Type B pancreatic cell (in vitro differentiated cells): ENCODE measurements around the gene COL19A1. TPM values are rescaled to one million over a fixed set of nuclear protein-coding genes. Genes with fewer than 3 reads are reported as not detected.

Source experiments
- DNase-seq: peaks from one replicate; pipeline ENCODE4 v3.0.0; 2021; ENCODE audit warnings: mixed read lengths; ENCODE audit not compliant: unreplicated experiment; ENCODE audit errors: extremely low spot score
- H3K27ac Mint-ChIP-seq: 2 replicates; pipeline ENCODE4 v1.8.0; 2021; ENCODE audit warnings: mild to moderate bottlenecking, mixed read lengths
- H3K27me3 Mint-ChIP-seq: 2 replicates; pipeline ENCODE4 v1.8.0; 2021; ENCODE audit warnings: mixed read lengths
- H3K36me3 Mint-ChIP-seq: 2 replicates; pipeline ENCODE4 v1.8.0; 2021; ENCODE audit warnings: mixed read lengths
- H3K4me1 Mint-ChIP-seq: one replicate; pipeline ENCODE4 v1.8.0; 2021; ENCODE audit warnings: mixed read lengths; ENCODE audit not compliant: unreplicated experiment
- H3K4me3 Mint-ChIP-seq: 2 replicates; pipeline ENCODE4 v1.8.0; 2021; ENCODE audit warnings: mild to moderate bottlenecking, mixed read lengths
- H3K9me3 Mint-ChIP-seq: 2 replicates; pipeline ENCODE4 v1.8.0; 2021; ENCODE audit warnings: mixed read lengths
- CTCF ChIP-seq: fragments of 200-600 bp; sonication (generic); conservative IDR thresholded peaks from 2 replicates; pipeline ENCODE4 v1.5.0; 2021; ENCODE audit warnings: antibody characterized with exemption, mild to moderate bottlenecking
- total RNA-seq: library from RNA; stranded (reverse); gene quantifications from 2 replicates; pipeline ENCODE4 v1.2.1, GENCODE V29; 2021; ENCODE audit warnings: low replicate concordance

COL19A1 gene
- total RNA-seq, 1 donor from 2014 or later: 1.6 TPM

- H3K27ac Mint-ChIP-seq: no peak overlapping the region
- no peaks in the 10 kb centered on the region for H3K36me3 Mint-ChIP-seq
- peaks cover 7% of the 10 kb centered on the region for H3K4me1 Mint-ChIP-seq
- no peaks in the 10 kb centered on the region for H3K9me3 Mint-ChIP-seq
- H3K4me3 Mint-ChIP-seq: no peak overlapping the region
- DNase-seq: no peak
- no peaks in the 10 kb centered on the region for H3K27me3 Mint-ChIP-seq
- no peak for TF ChIP-seq CTCF
Observed at GRCh38 chr6:70253923-70254322, 387.6 kb downstream of the COL19A1 start.

GRCh38 chr6:70254784-70255183 is 388.4 kb downstream of the COL19A1 start:
- TF ChIP-seq CTCF: no peak
- no peak for DNase-seq
- no peak overlapping the region for H3K27ac Mint-ChIP-seq
- H3K36me3 Mint-ChIP-seq: no peaks in the 10 kb centered on the region
- H3K9me3 Mint-ChIP-seq: no peaks in the 10 kb centered on the region
- no peak overlapping the region for H3K4me3 Mint-ChIP-seq
- peaks cover 7% of the 10 kb centered on the region for H3K4me1 Mint-ChIP-seq
- H3K27me3 Mint-ChIP-seq: no peaks in the 10 kb centered on the region

GRCh38 chr6:70257768-70258273 is 391.5 kb downstream of the COL19A1 start:
- H3K27ac Mint-ChIP-seq: no peak overlapping the region
- no peak for TF ChIP-seq CTCF
- peaks cover 11% of the 10 kb centered on the region for H3K4me1 Mint-ChIP-seq
- no peak for DNase-seq
- H3K4me3 Mint-ChIP-seq: no peak overlapping the region
- H3K36me3 Mint-ChIP-seq: no peaks in the 10 kb centered on the region
- no peaks in the 10 kb centered on the region for H3K9me3 Mint-ChIP-seq
- H3K27me3 Mint-ChIP-seq: peaks cover 2% of the 10 kb centered on the region

GRCh38 chr6:70258483-70258882 is 392.1 kb downstream of the COL19A1 start:
- Mint-ChIP-seq H3K36me3 (no peaks in the 10 kb centered on the region), H3K4me1 (peaks cover 11% of the 10 kb centered on the region), H3K27ac (no peak overlapping the region), H3K9me3 (no peaks in the 10 kb centered on the region), H3K4me3 (no peak overlapping the region), H3K27me3 (peaks cover 2% of the 10 kb centered on the region)
- TF ChIP-seq CTCF: no peak
- no peak for DNase-seq

Other genes starting within 250 kb of the COL19A1 start
- gene LMBRD1, start 69.5 kb upstream of the COL19A1 start, total RNA-seq: 38.3 and 58.7 TPM in 2 replicates